RPMI7951 (cell line): ENCODE measurements around the gene DCAF8L2. TPM values are rescaled to one million over a fixed set of nuclear protein-coding genes. Genes with fewer than 3 reads are reported as not detected.
"Not testable (repeated sequence)": the region's sequence is repeated elsewhere in the genome, so short reads cannot be mapped to it uniquely, and the experiment has no call there.

ENCODE experiments used
- DNase-seq: peaks from one replicate; pipeline ENCODE4 v3.0.0-alpha.2; 2012; ENCODE audit warnings: low read depth
- total RNA-seq: library from RNA; depleted of rRNA; stranded (reverse); fragments of >200 nt; shearing (Covaris generic); gene quantifications from 2 replicates; pipeline ENCODE4 v1.2.3, GENCODE V29; 2014; rRNA removed

DCAF8L2 gene
- total RNA-seq, 1 experiment from 2014 or later = not detected

DNA sequence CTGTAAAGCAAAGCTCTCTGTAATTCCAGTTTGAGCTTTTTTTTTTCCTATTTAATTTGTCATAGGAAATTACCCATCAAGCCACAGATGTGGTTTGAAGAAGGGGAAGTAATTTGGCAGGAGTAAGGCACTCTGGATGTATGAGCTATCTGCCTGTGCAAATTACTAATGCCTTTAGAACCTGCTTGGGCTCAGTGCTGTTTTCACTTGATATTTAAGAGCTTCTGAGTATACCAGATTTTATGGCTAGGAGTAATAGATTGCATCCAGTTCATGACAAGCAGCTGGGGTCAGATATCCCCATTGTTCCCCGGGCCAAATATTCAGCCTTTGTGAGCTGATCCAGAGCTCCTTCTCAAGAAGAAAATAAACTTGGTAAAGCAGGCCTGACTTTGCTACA is 89.1 kb downstream of the DCAF8L2 start:
- no peak for DNase-seq

GRCh38 chrX:27680726-27681125 is 90.6 kb downstream of the DCAF8L2 start:
- no peak for DNase-seq

DNA sequence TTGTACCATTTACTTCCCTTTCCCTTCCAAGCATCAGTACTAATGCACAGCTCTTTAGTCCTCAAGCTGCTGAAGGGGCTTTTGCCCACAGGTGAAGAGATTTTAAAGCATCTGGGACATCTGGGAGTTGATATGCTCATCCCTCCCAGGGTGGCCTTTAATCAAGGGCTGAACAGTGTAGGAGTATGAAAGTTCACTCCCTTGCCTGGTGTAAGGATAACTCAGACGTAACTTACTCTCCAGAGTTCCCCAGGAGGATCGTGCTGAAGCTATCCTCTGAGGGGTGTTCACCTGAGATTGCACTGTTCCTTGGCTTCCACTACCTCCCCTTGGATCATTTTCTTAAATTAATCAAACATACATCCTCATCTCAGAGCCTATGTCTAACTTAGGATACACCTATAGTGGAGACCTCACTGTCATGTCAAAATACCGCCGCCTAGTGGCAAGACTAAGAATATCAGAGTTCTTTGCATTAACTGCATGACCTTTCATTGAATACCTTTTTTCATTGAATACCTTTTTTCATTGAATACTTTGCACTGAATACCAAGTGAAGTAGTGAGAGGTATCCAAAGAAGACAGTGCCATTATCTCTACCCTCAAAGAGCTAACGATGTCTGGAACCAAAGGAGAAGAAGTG is 93.5 kb downstream of the DCAF8L2 start:
- not testable (repeated sequence) for DNase-seq

DNA sequence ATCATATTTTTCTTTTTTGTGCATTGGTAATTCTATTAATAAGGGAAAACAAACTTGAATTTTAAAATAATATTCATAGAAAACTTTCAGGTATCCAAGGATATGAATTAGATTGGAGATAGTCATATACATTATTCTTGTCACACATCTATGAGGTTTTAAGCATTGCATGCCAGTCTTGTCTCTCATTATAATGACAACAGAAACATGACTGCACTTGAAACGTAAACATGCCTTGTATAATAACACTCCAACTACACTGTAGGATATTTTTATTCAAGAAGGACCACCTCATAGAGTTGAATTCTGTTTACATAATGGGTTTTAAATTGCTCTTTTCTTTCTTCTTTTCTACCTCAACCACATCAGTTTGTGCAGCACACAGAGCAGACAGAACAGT is 104.5 kb downstream of the DCAF8L2 start:
- no peak for DNase-seq

DNA sequence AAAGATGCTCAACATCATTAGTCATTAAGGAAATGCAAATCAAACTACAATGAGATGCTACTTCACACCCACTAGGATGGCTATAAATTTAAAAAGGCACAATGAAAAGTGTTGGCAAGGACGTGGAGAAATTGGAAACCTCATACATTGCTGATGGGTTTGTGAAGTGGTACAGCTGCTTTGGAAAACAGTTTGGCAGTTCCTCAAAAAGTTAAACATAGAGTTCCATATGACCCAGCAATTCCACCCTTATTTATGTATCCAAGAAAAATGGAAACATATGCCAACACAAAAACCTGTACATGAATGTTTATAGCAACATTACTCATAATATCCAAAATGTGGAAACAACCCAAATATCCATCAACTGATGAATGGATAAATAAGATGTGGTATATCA is 116.4 kb downstream of the DCAF8L2 start:
- no peak for DNase-seq

- no peak for DNase-seq
Measured at GRCh38 chrX:27715610-27716009, 125.5 kb downstream of the DCAF8L2 start.

DNA sequence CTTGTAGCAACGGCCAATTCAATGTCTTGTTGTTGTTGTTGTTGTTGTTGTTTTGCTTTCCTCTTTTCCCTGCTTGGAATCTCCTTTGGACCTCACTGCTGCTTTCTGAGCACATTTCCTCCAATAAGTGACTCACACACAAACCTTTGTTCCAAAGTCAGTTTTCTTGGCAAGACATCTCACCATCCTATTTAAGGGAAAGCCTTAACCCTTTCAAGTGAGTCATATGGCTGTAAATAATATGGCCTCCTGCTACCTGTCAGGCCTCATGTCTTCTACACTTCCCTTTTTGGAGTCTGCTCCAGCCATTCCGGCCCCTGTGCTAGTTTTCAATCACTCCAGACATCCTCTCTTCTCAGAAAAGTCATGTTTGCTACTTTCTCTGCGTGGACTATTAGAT is 138.1 kb downstream of the DCAF8L2 start:
- no peak for DNase-seq

DNA sequence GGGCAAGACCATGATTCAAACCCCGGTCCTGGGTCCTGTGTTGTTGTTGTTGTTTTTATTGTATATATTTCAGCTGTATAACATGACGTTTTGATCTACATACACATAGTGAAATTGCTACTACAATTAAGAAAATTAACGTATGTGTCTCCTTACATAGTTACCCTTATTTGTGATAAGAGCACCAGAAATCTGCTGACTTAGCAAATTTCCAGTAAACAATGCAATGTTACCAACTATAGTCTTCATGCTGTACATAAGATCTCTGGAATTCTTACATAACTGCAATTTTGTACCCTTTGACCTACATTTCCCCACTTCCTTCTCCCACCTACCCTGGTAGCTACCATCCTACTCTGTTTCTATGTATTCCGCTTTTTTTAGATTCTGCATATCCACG is 141.8 kb downstream of the DCAF8L2 start:
- no peak for DNase-seq

GRCh38 chrX:27735914-27736313 is 145.8 kb downstream of the DCAF8L2 start:
- no peak for DNase-seq

GRCh38 chrX:27740933-27741332 is 150.8 kb downstream of the DCAF8L2 start:
- DNase-seq = no peak

- DNase-seq = not testable (repeated sequence)
Measured at GRCh38 chrX:27743521-27743920, 153.4 kb downstream of the DCAF8L2 start.

DNA sequence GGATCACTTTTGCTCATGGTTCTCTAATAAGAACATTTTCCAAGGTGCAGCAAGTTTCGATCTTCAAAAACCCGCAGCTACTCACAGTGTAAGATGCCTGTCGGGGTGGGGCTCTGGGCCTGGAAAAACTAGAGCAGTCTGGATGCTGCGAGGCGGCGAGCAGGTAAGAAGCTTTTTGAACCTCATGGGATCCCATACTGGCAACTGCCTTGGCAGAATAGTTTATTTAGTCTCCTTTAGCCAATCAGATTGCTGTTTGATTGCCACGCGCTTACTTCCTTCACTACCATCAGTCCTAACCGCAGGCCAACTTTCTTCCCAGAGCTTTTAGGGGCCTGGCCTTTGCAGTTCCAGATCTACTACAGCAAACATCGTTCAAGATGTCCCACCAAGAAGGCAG is 156.4 kb downstream of the DCAF8L2 start:
- peak; percentile 0 for DNase-seq

DNA sequence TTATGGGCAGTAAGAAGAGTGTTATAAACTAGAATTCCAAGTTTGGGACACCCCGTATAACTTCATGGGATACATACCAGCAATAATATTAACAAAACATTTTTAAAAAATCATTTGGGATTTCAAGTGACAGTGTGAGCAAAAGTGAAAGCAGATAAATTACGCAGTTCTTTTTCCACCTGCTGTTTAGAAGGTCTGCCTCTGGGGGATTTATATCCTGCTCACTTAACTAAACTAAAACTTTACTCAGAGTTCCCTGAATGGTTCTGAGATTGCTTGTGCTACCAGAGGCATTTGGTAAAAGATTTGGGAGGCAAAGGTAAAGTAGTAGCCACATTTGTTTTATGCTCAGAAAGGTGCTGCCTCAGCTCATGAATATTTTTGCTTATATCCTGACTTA is 160.2 kb downstream of the DCAF8L2 start:
- not testable (repeated sequence) for DNase-seq

DNA sequence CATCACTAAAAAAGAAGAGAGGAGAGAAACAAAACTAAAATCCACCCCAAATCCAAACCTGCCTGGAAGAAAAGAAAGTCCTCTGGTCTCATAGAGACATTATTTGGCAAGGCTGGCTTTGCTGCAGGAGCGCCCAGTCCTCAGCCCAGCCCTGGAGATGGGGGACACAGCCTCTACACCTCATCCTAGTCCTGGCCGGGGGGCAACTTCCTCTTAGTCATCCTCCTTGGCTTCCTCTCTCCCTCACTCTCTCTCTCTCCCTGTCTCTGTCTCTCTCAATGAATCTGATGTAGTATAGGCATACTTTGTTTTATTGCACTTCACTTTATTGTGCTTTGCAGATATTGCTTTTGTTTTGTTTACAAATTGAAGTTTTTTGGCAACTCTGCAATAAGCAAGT is 161.8 kb downstream of the DCAF8L2 start:
- DNase-seq = no peak

GRCh38 chrX:27765718-27766117 is 175.6 kb downstream of the DCAF8L2 start:
- DNase-seq = no peak

DNA sequence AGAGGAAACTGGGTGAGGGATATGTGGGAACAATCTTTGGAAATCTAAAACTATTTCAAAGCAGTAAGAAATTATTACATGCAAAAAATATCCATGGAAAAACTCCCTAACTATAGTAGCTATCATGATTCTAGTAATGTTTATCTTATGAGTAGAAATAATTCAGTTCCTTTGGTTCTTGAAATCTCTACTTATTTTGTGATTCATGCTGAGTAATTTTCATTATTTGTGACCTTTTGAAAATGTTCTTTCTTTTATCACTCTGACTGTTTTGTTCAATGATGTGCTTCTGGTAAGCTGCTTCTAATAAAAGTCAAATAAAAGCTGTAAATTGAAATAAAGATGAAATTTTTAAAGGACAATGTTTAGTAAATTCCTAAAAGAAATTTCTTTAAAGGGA is 177.2 kb downstream of the DCAF8L2 start:
- no peak for DNase-seq

DNA sequence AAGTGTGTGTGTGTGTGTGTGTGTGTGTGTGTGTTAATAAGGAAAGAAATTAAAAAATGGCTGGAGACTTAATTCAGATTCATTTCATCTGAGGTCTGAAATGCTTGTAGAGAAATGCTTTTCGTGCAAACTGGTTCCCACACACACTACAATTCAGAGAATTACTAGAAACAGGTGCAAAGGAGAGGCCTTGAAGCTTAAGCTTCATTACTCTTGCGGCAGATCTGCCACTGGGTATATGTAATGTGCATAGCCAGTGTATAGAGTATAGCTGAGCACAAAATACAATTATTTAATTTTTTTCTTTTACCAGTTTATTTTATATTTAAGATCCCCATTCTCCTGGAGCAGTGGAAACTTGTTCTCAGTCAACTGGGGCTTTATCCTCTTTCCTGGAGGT is 185.8 kb downstream of the DCAF8L2 start:
- no peak for DNase-seq

DNA sequence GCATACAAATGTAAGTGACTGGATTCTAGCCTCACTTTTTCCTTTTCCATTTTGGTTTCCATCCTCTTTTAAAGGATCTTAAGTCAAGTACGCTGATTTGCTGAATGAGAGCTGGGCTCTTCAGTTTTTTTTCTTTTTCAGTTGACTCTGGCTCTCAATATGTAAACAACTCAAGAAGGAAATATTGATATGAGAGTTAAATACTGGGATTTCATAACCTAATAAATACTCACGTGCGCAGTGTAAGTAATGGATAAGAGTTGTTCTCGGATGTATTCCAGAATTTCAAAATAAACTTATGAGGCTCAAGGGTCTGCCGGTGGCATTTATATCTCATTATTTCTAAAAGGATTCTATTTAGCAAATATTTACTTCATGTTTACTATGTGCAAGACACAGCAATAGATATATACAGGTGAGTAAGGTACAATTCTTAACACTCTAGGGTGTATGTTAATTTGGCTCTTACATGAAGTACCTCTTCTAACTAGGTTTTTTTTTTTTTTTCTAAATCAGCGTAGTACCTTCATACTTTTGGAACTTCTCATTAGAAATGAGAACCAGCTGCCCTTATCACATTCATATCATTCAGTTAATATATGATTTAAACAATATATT is 206.6 kb downstream of the DCAF8L2 start:
- DNase-seq = no peak

DNA sequence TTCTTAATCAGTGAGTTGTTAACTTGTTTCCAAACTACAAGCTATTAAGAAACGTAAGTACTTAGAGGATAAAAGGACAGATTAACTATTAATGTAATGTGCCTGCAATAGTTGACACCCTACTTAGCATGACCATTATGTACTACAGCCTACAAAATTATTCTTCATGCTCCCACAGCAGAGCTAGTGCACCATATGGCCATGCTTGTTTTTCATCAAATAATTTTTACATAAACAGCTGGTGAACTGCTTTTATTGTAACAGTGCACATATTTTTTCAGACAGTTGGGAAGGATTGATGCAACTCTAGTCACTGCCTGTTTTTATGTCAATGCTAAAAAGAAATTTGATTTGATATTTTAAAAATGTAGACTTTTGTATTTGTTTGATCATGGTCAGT is 207.4 kb downstream of the DCAF8L2 start:
- no peak for DNase-seq

Other genes starting within 250 kb of the DCAF8L2 start
- 0.10 TPM in 1 of 2 replicates, not detected in the other for gene PPP4R3C, start 127.0 kb upstream of the DCAF8L2 start, total RNA-seq
- not detected in 2 replicates for gene MAGEB10, start 217.6 kb downstream of the DCAF8L2 start, total RNA-seq